NCI-H1105 (cell line): Measurements from ENCODE around the gene SLC20A1.

Experiments
- DNase-seq: peaks from one replicate; lab custom pipeline; 2025; lab: John Stamatoyannopoulos, UW

The SLC20A1 gene

DNA sequence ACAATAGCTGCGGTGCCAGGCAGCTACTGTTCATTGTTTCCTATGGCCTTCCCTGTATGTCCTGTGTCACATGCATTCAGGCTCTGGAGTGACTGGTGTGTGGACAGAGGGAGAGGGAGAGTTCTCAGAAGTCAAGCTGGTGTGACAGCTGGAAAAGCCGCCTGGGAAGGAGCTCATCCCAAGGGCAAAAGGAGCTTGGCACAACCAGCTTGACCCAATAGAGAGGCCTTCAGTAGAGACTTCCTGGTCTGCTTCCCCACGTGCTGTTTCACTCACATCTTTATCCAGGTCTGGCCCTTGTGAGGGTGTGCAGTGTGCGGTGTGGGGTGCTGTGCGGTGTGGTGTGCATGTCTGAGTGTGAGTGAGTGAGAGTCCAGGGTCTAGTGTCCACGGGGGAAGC, 64.0 kb downstream of the SLC20A1 start:
- DNase-seq: no peak

DNA sequence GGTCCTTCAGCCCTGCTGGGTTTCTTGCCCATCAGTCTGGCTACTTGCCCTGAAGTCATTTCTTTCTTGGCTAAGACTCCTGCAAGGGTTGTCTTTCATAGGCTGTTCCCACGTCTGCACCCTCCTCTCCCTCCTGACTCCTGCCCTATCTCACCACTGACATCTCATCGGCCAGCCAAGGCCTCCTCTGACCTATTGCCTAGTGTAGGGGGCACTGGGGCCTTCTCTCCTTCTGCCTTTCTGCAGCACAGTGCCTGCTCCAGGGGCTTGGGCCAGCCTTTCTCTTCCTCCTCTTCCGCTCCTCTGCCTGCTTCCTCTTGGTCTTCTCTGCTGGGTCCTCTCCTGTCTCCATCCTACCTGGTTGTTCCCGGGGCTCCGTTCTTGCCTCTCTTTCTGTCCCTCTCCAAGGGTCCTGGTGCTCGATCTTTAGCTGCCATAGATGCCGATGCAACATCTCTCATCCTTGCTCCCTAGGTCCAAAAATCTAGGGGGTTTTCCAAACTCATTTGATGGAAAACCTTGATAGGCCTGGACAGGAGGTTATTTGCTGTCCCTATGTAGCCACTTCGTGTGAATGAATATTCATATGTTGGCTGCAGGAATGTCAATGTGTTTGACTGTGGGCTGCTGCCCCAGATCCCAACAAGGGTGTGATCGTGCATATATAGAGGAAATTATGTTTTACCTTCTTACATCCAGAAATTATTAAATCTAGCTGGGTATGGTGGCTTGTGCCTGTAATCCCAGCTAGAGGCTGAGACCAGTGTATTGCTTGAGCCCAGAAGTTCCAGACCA, 65.4 kb downstream of the SLC20A1 start:
- DNase-seq: no peak

GRCh38 chr2:112712465-112712864, 66.7 kb downstream of the SLC20A1 start:
- no peak for DNase-seq

- no peak for DNase-seq
Measured at GRCh38 chr2:112712903-112713584, 67.3 kb downstream of the SLC20A1 start.
